Measurements from ENCODE around the gene PPFIA1.

PPFIA1 gene

DNA sequence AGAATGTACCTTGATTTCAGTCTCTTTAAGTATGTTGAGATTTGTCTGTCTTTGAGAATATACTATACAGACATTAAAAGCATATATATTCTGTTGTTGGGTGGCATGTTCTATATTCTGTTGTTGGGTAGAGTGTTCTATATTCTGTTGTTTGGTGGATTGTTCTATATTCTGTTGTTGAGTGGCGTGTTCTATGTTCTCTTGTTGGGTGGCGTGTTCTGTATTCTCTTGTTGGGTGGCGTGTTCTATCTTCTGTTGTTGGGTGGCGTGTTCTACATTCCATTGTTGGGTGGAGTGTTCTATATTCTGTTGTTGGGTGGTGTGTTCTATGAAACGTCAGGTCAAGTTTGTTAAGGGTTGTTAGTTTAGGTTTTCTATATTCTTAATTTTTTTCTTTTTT, 100.8 kb downstream of the PPFIA1 start:
- no peaks in the 10 kb centered on the region for H3K27me3 ChIP-seq (ENCODE audit: insufficient read depth, poor library complexity, severe bottlenecking)

DNA sequence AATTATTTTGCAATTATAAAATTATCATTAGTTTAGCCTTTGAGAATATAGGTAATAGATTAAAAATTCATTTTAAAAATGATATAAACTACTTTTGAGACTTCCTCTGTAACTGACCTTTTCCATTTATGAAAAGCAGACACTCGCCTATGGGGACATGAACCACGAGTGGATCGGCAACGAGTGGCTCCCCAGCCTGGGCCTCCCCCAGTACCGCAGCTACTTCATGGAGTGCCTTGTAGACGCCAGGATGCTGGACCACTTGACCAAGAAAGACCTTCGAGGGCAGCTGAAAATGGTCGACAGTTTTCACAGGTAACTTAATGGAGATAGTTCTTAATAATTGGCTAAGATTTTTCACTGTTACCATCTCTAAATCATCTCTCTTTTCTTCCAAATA, 101.6 kb downstream of the PPFIA1 start:
- H3K27me3 ChIP-seq (ENCODE audit: insufficient read depth, poor library complexity, severe bottlenecking), result no peaks in the 10 kb centered on the region
- no peak overlapping the region for H3K27ac ChIP-seq (replicated peaks)
- no peak for DNase-seq (ENCODE audit: low read depth in 1 of 2, low spot score in 1 of 2)
- H3K4me3 ChIP-seq (replicated peaks; ENCODE audit: insufficient read depth, low read length), result no peak overlapping the region
- TF ChIP-seq SPI1 (IDR thresholded peaks at IDR 0.05; ENCODE audit: borderline replicate concordance, low read depth) (no peak), POLR2AphosphoS5 (IDR thresholded peaks at IDR 0.05; ENCODE audit: low read depth) (no peak), GABPA (IDR thresholded peaks at IDR 0.05; ENCODE audit: low read depth) (no peak)
- TF ChIP-seq, protein P1, sequence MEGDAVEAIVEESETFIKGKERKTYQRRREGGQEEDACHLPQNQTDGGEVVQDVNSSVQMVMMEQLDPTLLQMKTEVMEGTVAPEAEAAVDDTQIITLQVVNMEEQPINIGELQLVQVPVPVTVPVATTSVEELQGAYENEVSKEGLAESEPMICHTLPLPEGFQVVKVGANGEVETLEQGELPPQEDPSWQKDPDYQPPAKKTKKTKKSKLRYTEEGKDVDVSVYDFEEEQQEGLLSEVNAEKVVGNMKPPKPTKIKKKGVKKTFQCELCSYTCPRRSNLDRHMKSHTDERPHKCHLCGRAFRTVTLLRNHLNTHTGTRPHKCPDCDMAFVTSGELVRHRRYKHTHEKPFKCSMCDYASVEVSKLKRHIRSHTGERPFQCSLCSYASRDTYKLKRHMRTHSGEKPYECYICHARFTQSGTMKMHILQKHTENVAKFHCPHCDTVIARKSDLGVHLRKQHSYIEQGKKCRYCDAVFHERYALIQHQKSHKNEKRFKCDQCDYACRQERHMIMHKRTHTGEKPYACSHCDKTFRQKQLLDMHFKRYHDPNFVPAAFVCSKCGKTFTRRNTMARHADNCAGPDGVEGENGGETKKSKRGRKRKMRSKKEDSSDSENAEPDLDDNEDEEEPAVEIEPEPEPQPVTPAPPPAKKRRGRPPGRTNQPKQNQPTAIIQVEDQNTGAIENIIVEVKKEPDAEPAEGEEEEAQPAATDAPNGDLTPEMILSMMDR (IDR thresholded peaks at IDR 0.05; ENCODE audit: insufficient read depth, low read length), result no peak
- TF ChIP-seq, protein P2, sequence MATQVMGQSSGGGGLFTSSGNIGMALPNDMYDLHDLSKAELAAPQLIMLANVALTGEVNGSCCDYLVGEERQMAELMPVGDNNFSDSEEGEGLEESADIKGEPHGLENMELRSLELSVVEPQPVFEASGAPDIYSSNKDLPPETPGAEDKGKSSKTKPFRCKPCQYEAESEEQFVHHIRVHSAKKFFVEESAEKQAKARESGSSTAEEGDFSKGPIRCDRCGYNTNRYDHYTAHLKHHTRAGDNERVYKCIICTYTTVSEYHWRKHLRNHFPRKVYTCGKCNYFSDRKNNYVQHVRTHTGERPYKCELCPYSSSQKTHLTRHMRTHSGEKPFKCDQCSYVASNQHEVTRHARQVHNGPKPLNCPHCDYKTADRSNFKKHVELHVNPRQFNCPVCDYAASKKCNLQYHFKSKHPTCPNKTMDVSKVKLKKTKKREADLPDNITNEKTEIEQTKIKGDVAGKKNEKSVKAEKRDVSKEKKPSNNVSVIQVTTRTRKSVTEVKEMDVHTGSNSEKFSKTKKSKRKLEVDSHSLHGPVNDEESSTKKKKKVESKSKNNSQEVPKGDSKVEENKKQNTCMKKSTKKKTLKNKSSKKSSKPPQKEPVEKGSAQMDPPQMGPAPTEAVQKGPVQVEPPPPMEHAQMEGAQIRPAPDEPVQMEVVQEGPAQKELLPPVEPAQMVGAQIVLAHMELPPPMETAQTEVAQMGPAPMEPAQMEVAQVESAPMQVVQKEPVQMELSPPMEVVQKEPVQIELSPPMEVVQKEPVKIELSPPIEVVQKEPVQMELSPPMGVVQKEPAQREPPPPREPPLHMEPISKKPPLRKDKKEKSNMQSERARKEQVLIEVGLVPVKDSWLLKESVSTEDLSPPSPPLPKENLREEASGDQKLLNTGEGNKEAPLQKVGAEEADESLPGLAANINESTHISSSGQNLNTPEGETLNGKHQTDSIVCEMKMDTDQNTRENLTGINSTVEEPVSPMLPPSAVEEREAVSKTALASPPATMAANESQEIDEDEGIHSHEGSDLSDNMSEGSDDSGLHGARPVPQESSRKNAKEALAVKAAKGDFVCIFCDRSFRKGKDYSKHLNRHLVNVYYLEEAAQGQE (IDR thresholded peaks at IDR 0.05; ENCODE audit: insufficient replicate concordance, low read depth), result no peak

More for the DNA sequence above, 100.8 kb downstream of the PPFIA1 start:
- Histone ChIP-seq H3K27ac (replicated peaks) (no peak overlapping the region), H3K4me3 (replicated peaks; ENCODE audit: insufficient read depth, low read length) (no peak overlapping the region)
- TF ChIP-seq GABPA (IDR thresholded peaks at IDR 0.05; ENCODE audit: low read depth) (no peak), POLR2AphosphoS5 (IDR thresholded peaks at IDR 0.05; ENCODE audit: low read depth) (no peak), SPI1 (IDR thresholded peaks at IDR 0.05; ENCODE audit: borderline replicate concordance, low read depth) (no peak)
- TF ChIP-seq, protein P2 (IDR thresholded peaks at IDR 0.05; ENCODE audit: insufficient replicate concordance, low read depth), result no peak
- TF ChIP-seq, protein P1 (IDR thresholded peaks at IDR 0.05; ENCODE audit: insufficient read depth, low read length), result no peak
- DNase-seq (ENCODE audit: low read depth in 1 of 2, low spot score in 1 of 2), result no peak

GRCh38 chr11:70376621-70377020, 106.1 kb downstream of the PPFIA1 start:
- DNase-seq (ENCODE audit: low read depth in 1 of 2, low spot score in 1 of 2), result no peak
- no peak overlapping the region for H3K27ac ChIP-seq (replicated peaks)
- H3K27me3 ChIP-seq (ENCODE audit: insufficient read depth, poor library complexity, severe bottlenecking), result no peaks in the 10 kb centered on the region
- H3K4me3 ChIP-seq (replicated peaks; ENCODE audit: insufficient read depth, low read length), result no peak overlapping the region
- no peak for TF ChIP-seq GABPA (IDR thresholded peaks at IDR 0.05; ENCODE audit: low read depth)
- TF ChIP-seq, protein P2 (IDR thresholded peaks at IDR 0.05; ENCODE audit: insufficient replicate concordance, low read depth), result no peak
- TF ChIP-seq, protein P1 (IDR thresholded peaks at IDR 0.05; ENCODE audit: insufficient read depth, low read length), result no peak
- TF ChIP-seq SPI1 (IDR thresholded peaks at IDR 0.05; ENCODE audit: borderline replicate concordance, low read depth), result no peak
- TF ChIP-seq POLR2AphosphoS5 (IDR thresholded peaks at IDR 0.05; ENCODE audit: low read depth), result no peak

Measured in HL-60 (cell line).